Erythroblast (primary cell): ENCODE results near the gene CEACAM6.

Experiments
- GATA1 ChIP-seq: IDR thresholded peaks from 2 replicates; pipeline ENCODE4 v1.6.1; 2011; ENCODE audit warnings: low read depth, mild to moderate bottlenecking, control low read depth, low read length, moderate library complexity
- POLR2A ChIP-seq: IDR thresholded peaks from 2 replicates; pipeline ENCODE4 v1.6.1; 2011; ENCODE audit warnings: mild to moderate bottlenecking, low read length

DNA sequence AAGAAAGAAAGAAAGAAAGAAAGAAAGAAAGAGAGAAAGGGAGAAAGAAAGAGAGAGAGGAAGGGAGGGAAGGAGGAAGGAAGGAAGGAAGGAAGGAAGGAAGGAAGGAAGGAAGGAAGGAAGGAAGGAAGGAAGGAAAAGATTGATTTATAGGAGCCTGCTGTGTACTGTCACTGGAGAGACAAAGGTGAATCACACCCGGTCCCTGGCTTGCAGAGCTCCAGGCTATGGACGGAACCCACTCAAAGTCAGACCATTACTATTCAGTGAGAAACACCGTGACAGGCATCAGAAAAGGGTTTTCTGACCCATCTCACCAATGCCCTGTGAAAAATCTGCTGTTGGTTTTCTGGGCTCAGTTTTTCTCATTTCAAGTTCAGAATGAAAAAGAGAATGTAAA, 7.3 kb upstream of the CEACAM6 start:
- TF ChIP-seq POLR2A = no peak
- TF ChIP-seq GATA1 = no peak
